OCI-LY1 (cell line): ENCODE data around the gene LRP6.

Experiments used
- H2AFZ ChIP-seq: fragments of 200-600 bp; sonication (generic), shearing (Covaris generic); 2 replicates; pipeline ENCODE4 v1.6.0; 2014; ENCODE audit warnings: antibody characterized with exemption, mild to moderate bottlenecking, low read length
- H3F3A ChIP-seq: fragments of 200-600 bp; sonication (generic), shearing (Covaris generic); 2 replicates; pipeline ENCODE4 v1.6.0; 2014; ENCODE audit warnings: mild to moderate bottlenecking, antibody characterized with exemption, low read length, moderate library complexity; ENCODE audit not compliant: insufficient read depth
- H3K27ac ChIP-seq: fragments of 200-600 bp; sonication (generic); 2 replicates; pipeline ENCODE4 v1.5.1; 2014; ENCODE audit warnings: low read length, mixed run types, mild to moderate bottlenecking, low read depth; ENCODE audit not compliant: poor library complexity, severe bottlenecking
- H3K27me3 ChIP-seq: fragments of 200-600 bp; sonication (generic); 2 replicates; pipeline ENCODE4 v1.6.0; 2014; ENCODE audit warnings: antibody characterized with exemption, mild to moderate bottlenecking, low read length, moderate library complexity; ENCODE audit not compliant: insufficient read depth
- H3K36me3 ChIP-seq: fragments of 200-600 bp; sonication (generic); 2 replicates; pipeline ENCODE4 v1.6.1; 2014; ENCODE audit warnings: mild to moderate bottlenecking, antibody characterized with exemption, low read length, moderate library complexity, mixed read lengths; ENCODE audit not compliant: insufficient read depth
- H3K4me1 ChIP-seq: fragments of 200-600 bp; sonication (generic); 2 replicates; pipeline ENCODE4 v1.5.1; 2014; ENCODE audit warnings: mild to moderate bottlenecking, low read length, moderate library complexity; ENCODE audit not compliant: insufficient read depth, severe bottlenecking
- H3K4me2 ChIP-seq: fragments of 200-600 bp; sonication (generic), shearing (Covaris generic); 2 replicates; pipeline ENCODE4 v1.6.1; 2014; ENCODE audit warnings: low read length
- H3K4me3 ChIP-seq: fragments of 200-600 bp; sonication (generic); 2 replicates; pipeline ENCODE4 v1.5.1; 2014; ENCODE audit warnings: low read length, low read depth, mild to moderate bottlenecking, mixed read lengths; ENCODE audit not compliant: poor library complexity, severe bottlenecking
- H3K79me2 ChIP-seq: fragments of 200-600 bp; shearing (Covaris generic); 2 replicates; pipeline ENCODE4 v1.6.1; 2016; ENCODE audit warnings: mixed run types, low read length, mixed read lengths; ENCODE audit not compliant: insufficient read depth
- H3K9ac ChIP-seq: fragments of 200-600 bp; sonication (generic), shearing (Covaris generic); 2 replicates; pipeline ENCODE4 v1.6.1; 2014; ENCODE audit warnings: mild to moderate bottlenecking, low read length, mixed read lengths
- H3K9me2 ChIP-seq: fragments of 200-600 bp; sonication (generic), shearing (Covaris generic); 2 replicates; pipeline ENCODE4 v1.6.1; 2014; ENCODE audit warnings: low read depth, mild to moderate bottlenecking, low read length, mixed read lengths
- H3K9me3 ChIP-seq: fragments of 200-600 bp; shearing (Covaris generic); 2 replicates; pipeline ENCODE4 v1.6.1; 2014; ENCODE audit warnings: low read length, mixed read lengths
- H4K20me1 ChIP-seq: fragments of 200-600 bp; sonication (generic), shearing (Covaris generic); 2 replicates; pipeline ENCODE4 v1.6.0; 2016; ENCODE audit warnings: mild to moderate bottlenecking, low read length; ENCODE audit not compliant: insufficient read depth
- CTCF ChIP-seq: fragments of 200-600 bp; sonication (generic), shearing (Covaris generic); IDR thresholded peaks from 2 replicates; pipeline ENCODE4 v1.5.1; 2017; ENCODE audit warnings: mild to moderate bottlenecking, antibody characterized with exemption, low read length, moderate library complexity, mixed read lengths
- EZH2 ChIP-seq: fragments of 200-600 bp; sonication (generic), shearing (Covaris generic); IDR thresholded peaks from 2 replicates; pipeline ENCODE4 v1.8.0; 2017; ENCODE audit warnings: borderline replicate concordance, mixed run types, mild to moderate bottlenecking, antibody characterized with exemption, low read length, moderate library complexity, mixed read lengths

LRP6 gene

GRCh38 chr12:12195081-12195480 is 71.8 kb downstream of the LRP6 start:
- no peak overlapping the region for H3K9ac ChIP-seq
- H3K9me3 ChIP-seq, result no peaks in the 10 kb centered on the region
- no peak overlapping the region for H3K27ac ChIP-seq
- H3K36me3 ChIP-seq, result no peaks in the 10 kb centered on the region
- no peaks in the 10 kb centered on the region for H4K20me1 ChIP-seq
- H3K27me3 ChIP-seq, result no peaks in the 10 kb centered on the region
- TF ChIP-seq EZH2, result no peak
- no peak for TF ChIP-seq CTCF
- no peaks in the 10 kb centered on the region for H3K4me1 ChIP-seq
- no peak overlapping the region for H2AFZ ChIP-seq
- no peak overlapping the region for H3K4me3 ChIP-seq
- H3K79me2 ChIP-seq, result no peaks in the 10 kb centered on the region
- no peaks in the 10 kb centered on the region for H3K9me2 ChIP-seq
- no peaks in the 10 kb centered on the region for H3F3A ChIP-seq
- H3K4me2 ChIP-seq, result no peak overlapping the region

GRCh38 chr12:12194206-12194605 is 72.6 kb downstream of the LRP6 start:
- H3K4me3 ChIP-seq, result no peak overlapping the region
- no peaks in the 10 kb centered on the region for H3F3A ChIP-seq
- H3K9me2 ChIP-seq, result no peaks in the 10 kb centered on the region
- no peak overlapping the region for H2AFZ ChIP-seq
- H3K27me3 ChIP-seq, result no peaks in the 10 kb centered on the region
- no peaks in the 10 kb centered on the region for H3K36me3 ChIP-seq
- no peaks in the 10 kb centered on the region for H4K20me1 ChIP-seq
- no peaks in the 10 kb centered on the region for H3K79me2 ChIP-seq
- no peak overlapping the region for H3K4me2 ChIP-seq
- H3K4me1 ChIP-seq, result no peaks in the 10 kb centered on the region
- H3K9ac ChIP-seq, result no peak overlapping the region
- TF ChIP-seq EZH2 (no peak), CTCF (no peak)
- H3K27ac ChIP-seq, result no peak overlapping the region
- H3K9me3 ChIP-seq, result no peaks in the 10 kb centered on the region

GRCh38 chr12:12191008-12191407 is 75.8 kb downstream of the LRP6 start:
- no peaks in the 10 kb centered on the region for H4K20me1 ChIP-seq
- H3K27ac ChIP-seq, result no peak overlapping the region
- no peak overlapping the region for H3K9ac ChIP-seq
- H3K9me2 ChIP-seq, result no peaks in the 10 kb centered on the region
- no peaks in the 10 kb centered on the region for H3K9me3 ChIP-seq
- TF ChIP-seq CTCF, result no peak
- no peak for TF ChIP-seq EZH2
- no peaks in the 10 kb centered on the region for H3K4me1 ChIP-seq
- H3K27me3 ChIP-seq, result no peaks in the 10 kb centered on the region
- H3K36me3 ChIP-seq, result no peaks in the 10 kb centered on the region
- H3F3A ChIP-seq, result no peaks in the 10 kb centered on the region
- H3K4me2 ChIP-seq, result no peak overlapping the region
- no peak overlapping the region for H2AFZ ChIP-seq
- H3K79me2 ChIP-seq, result no peaks in the 10 kb centered on the region
- no peak overlapping the region for H3K4me3 ChIP-seq
